ENCODE results near the gene FMR1.

FMR1 gene

DNA sequence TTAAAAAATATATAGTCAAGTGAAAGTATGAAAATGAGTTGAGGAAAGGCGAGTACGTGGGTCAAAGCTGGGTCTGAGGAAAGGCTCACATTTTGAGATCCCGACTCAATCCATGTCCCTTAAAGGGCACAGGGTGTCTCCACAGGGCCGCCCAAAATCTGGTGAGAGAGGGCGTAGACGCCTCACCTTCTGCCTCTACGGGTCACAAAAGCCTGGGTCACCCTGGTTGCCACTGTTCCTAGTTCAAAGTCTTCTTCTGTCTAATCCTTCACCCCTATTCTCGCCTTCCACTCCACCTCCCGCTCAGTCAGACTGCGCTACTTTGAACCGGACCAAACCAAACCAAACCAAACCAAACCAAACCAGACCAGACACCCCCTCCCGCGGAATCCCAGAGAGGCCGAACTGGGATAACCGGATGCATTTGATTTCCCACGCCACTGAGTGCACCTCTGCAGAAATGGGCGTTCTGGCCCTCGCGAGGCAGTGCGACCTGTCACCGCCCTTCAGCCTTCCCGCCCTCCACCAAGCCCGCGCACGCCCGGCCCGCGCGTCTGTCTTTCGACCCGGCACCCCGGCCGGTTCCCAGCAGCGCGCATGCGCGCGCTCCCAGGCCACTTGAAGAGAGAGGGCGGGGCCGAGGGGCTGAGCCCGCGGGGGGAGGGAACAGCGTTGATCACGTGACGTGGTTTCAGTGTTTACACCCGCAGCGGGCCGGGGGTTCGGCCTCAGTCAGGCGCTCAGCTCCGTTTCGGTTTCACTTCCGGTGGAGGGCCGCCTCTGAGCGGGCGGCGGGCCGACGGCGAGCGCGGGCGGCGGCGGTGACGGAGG lies at the start of gene FMR1:
Gene FMR1 (plus strand): TSS at position 728 of the 831 bp plus-strand sequence. CDS start 261 bp downstream, outside the sequence.
- DNase-seq (ENCODE audit: low spot score) = peak; percentile 96

DNA sequence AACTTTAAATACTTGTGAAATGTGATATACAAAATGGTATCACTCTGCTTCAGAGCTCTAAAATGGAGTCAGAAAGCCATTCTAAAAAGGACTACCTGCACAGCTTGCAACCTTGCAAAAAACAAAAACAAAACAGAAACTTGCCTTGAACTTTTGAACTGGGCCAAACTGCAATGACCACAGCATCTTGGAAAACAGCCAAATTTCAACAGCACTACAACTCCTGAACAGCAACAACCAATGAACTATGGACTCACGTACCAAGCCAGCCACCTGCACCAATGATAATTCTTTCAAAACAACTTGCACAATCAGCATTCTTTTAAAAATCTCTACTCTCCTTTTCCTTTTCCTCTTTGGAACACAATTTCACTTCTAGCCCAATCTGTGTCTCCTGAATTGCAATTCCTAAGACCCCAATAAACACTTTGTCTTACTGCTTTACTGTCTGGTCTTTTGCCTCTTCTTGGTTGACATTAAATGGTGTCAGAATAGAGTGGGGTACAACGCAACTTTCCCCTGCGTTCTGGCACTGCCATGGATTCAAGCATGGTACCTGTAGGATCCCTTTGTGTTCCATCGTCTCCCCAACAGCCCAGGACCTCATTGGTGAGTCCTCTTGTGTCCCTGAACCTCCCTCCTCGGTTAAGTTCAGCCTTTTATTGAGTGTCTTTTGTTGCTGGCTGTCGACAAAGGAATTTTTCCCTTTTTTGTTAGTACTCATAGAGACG lies 35.7 kb upstream of the FMR1 start:
- DNase-seq (ENCODE audit: low spot score) = no peak

DNA sequence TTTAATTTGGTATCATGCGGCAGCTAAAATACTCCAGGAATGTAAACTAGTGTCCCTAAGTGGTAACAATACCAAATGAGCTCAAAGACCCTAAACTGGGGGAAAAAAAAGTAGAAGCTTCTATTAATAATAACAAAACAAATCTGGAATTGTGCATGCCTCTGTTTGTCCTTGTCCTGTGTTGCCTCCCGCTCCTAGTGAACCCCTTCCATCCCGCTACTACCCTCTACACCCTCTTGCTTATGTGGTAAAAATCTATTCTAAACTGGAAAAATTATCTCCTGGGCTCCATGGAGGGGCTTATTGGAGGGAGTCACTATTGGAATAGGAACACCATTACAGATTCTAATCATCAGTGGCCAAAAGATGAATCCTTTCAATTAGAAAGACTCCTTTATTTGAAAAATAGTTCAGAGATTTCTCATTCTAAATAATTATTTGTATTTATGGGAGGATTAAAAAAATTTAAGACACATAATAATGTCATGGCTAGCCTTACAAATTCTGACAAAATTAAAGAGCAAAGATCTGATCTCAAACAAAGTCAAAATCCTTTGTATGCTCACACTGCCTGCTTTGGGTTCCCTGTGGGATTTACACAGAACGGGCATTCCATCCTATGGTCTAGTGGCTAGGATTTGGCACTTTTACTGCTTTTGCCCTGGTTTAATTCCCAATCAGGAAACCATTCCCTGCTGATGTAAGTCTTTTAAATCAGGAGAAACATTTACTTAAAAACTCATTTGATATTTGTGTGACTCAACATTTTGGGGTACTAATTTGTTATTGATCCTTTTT lies 34.7 kb upstream of the FMR1 start:
- DNase-seq (ENCODE audit: low spot score) = no peak

DNA sequence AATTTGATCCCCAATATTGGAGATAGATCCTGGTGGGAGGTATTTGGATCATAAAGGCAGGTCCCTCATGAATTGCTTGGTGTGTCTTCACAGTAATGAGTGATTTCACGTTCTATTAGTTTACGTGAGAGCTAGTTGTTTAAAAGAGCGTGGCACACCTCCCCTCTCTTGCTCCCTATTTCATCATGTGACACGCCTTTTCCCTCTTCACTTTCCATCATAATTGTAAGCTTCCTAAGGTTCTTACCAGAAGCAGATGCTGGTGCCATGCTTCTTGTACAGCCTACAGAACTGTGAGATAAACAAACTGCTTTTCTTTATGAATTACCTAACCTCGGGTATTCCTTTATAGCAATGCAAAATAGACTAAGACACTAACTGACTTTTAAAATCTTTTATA lies 34.0 kb upstream of the FMR1 start:
- DNase-seq (ENCODE audit: low spot score) = no peak

DNA sequence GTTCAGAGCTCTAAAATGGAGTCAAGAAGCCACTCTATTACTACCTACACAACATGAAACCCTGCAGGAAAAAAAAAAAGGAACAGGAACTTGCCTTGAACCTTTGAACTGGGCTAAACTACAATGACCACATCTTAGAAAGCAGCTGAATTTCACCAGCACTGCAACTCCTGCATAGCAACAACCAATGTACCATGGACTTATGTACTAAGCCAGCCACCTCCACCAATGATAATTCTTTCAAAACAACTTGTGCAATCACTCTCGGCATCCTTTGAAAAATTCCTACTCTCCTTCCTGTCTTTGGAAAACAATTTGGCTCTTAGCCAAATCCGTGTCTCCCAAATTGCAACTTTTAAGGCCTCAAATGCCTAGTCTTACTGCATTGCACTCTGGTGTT lies 26.8 kb upstream of the FMR1 start:
- no peak for DNase-seq (ENCODE audit: low spot score)

DNA sequence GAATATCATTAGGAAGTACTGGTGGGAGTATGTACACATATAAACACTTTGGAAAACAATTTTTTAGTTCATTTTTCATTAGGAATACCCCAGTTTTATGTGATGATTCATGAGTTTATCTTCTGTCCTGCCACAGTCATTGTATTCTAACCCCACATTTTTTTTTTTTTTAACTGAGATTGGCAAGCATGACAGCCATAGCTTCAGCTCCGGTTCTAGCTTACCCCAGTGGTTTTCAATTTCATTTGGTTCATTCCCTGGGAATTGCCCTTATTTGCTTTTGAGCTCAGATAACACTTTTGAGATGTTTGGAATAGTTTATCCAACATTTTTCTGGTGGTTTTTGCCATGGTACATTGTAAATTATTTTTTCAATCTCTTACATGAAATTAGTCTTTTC lies 21.0 kb upstream of the FMR1 start:
- no peak for DNase-seq (ENCODE audit: low spot score)

DNA sequence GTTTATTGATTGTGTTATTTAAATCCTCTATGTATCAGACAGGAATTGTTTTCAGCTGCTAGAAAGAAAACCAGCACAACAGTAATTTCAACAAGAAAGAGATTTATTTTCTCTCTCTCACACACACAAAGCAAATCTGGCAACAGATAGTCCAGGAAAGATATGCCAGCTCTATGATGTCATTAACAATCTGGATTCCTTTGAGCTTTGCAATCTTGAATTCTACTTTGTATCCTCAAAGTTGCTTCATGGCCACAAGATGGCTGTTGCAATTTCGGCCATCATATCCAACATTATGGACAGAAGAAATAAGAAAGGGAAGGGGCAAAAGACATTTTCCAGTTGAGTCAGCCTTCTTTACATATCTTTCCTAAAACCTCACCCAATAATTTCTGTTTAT lies 19.8 kb upstream of the FMR1 start:
- no peak for DNase-seq (ENCODE audit: low spot score)

DNA sequence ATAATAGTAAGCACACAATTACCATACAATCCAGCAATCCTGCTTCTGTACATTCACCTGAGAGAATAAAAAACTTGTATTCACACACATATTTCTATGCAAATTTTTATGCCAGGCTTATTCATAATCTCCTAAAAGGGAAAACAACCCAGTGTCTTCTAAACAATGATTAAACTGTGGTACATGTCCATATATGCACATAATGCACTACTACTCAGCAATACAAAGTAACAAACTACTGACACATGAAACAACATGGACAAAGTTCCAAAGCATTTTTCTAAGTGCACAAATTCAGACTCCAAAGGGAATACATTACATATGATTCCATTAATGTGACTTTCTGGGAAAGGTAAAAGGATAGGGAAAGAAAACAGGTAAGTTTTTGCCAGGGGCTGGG lies 18.0 kb upstream of the FMR1 start:
- no peak for DNase-seq (ENCODE audit: low spot score)

DNA sequence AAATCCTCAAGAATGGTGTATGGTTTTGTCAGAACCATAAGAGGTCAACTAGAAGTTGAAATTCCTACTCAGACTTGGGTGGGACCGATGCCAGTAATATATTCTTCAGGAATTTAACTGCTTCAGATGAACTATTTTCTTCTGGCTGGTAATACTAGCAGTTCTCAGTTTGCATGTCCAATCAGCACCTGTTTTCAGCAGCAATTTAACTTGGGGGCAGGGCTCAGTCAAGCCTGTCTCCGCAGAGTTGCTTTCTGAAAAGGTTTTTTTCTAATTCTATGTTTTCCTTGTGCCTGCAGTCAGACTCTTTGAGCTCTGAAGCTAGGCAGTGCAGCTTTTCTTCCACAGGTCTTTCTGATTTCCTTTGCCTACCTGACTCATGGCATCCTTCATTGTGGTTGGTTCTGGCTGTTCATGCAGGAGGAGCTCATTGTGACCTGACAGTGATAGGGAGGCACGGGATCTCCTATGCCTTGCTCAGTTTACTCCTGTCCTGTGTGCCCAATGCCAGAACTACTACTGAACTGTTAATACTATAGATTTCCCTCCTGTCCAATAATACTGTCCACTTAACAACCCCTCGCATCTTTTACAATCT lies 17.3 kb upstream of the FMR1 start:
- DNase-seq (ENCODE audit: low spot score) = no peak

DNA sequence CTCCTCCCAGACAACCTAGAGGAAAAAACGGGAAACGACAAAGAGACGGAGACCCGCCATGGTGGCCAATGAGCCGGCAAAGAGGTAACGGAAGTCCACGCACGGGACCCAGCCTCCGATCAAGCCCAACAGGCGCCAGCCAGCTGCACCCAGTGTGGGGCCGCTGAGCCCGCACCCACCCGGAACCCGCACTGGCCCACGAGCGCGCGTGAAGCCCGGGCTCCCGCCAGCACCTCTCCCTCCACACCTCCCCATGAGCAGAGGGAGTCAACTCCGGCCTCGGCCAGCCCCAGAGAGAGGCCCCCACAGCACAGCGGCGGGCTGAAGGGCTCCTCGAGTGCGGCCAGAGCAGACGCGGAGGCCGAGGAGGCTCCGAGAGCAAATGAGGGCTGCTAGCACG lies 14.6 kb upstream of the FMR1 start:
- no peak for DNase-seq (ENCODE audit: low spot score)

DNA sequence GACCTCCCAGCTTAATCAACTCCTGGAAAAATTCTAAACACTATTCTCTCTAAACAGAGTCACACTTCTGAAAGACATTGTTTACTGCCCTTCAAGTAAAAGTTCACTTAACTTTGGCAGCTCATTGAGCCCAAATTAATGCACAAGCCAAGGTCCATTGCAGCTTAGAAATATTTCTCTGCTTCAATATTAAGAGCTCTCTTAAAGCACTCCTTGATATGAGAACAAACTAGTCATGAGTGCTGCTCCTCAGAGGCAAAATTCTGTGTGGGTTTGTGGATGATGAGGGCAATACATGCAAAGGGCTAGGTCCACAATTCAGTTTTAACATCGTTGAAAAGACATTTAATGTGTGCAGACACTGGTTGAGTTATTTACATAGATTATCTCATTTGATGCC lies 12.8 kb upstream of the FMR1 start:
- no peak for DNase-seq (ENCODE audit: low spot score)

DNA sequence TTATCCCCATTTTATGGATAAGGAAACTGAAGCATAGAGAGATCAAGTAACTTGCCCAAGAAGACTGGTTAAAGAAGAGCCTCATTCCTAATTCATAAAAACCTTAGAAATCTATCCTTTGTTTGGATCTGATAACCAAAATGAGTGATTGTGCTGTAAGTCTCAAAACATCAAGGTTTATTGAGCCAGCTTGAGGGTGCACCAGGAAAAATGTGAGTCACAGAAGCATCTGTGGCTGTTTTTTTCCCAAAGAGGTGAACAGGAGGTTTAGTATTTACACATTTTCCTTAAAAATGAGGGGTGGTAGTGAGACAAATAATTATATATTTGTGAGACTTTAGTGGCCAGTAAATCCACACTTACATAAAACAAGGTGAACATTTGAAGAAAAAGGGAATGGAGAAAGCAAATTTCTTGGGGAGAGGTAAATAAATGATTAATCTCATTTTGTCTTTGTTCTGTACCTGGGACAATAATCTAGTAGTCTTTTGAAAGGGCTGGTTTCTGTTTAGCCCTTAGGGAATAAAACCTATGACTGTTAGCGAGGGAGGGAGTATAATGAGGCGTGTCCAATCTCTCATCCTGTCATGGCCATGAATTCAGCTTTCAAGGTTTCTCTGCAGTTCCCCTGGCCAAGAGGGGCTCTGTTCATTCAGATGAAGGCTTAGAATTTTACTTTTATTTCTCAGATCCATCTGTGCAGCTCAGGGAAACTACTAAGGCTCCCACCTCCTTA lies 12.2 kb upstream of the FMR1 start:
- peak; percentile 59 for DNase-seq (ENCODE audit: low spot score)

DNA sequence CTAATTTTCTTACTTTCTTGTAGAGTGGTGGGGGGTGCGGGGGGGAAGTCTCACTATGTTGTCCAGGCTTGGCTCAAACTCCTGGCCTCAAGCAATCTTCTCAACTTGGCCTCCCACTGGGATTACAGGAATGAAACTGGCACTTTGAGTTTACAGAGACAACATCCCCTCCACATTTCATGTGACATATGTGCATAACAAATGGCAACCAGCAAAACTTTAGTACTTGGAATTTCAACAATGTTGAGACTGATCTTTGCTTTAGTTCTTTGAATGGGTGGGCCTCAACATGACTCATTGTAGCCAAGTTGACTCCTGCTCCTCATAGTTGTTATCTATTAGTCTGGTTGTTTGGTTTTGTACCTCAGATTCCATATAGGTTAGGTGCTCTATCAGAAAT lies 11.4 kb upstream of the FMR1 start:
- no peak for DNase-seq (ENCODE audit: low spot score)

DNA sequence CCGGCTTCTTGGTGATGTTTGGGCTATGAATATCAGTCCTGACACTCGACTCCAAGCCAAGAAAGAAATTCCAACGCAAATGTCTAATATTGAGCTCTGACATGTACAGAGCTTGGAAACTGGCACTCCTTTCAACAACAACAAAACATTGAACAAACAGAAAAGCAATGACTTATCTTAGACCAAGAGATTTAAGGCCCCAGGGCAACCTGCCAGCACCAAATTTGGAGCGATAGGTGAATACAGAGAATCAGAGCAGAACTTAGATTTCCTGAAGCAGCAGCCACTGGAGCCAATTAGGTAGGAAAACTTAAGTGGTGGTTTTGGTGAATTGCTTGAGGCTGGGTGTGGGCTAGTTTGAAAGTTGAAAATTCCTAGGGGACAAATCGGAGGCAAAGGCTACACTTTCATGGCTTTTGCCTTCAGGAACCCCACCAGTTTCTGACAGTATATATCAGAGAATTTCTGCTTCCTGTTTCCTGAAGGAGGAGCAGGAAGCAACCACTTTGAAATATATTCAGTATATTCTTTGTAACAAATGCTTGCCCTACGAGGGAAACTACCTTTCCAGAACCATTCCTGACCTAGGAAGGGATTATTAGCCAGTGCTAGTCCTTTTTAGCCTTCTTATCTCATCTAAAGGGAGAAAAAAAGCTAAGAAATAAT lies 10.1 kb upstream of the FMR1 start:
- DNase-seq (ENCODE audit: low spot score) = no peak

DNA sequence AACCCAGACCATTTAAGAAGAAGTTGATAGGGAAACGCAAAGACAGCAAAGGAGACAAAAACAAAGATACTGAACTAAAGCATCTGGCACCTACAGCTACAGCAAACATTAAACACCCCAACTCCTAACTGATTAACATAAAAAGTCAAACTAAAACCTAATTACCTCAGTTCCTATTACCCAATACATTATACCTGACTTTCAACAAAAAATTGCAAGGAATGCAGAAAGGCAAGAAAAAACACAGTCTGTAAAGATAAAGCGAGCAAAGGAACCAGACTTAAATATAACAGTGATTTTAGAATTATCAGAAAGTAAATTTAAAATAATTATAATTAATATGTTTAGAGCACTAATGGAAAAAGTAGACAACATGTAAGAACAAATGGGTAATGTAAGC lies 9.4 kb upstream of the FMR1 start:
- no peak for DNase-seq (ENCODE audit: low spot score)

DNA sequence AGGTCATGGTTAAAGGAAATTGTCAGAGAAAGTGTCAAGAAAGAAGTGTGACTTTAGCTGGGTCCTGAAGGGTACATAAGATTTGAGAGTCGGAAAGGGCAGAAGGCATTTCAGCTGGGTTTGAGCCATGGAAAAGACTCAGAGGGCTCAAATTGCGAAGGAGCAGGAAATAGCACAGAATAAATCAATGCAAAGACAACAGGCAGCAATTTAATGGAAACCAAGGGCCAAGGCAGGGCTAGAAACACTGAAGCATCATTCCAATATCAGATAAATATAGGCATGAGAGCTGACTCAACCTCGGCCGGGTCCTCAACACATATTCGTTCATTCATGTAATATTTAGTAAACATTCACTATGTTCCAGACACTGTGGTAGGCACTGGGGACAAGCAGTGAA lies 3.6 kb upstream of the FMR1 start:
- no peak for DNase-seq (ENCODE audit: low spot score)

DNA sequence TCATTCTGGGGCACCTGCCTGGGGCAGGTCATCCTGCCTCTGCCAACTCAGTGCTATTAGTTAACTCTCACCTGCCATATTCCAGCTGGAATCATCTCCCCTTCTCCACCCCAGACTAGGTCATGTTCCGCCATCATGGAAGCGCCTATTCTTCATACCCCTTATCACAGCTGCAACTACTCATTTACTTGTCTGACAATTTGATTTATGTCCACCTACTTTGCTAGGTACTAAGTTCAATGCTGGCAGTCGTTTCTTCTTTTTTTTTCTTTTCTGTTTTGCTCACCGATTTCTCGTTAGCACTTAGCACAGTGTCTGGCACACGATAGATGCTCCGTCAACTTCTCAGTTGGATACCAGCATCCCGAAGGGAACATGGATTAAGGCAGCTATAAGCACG lies 1.1 kb upstream of the FMR1 start:
- DNase-seq (ENCODE audit: low spot score) = no peak

DNA sequence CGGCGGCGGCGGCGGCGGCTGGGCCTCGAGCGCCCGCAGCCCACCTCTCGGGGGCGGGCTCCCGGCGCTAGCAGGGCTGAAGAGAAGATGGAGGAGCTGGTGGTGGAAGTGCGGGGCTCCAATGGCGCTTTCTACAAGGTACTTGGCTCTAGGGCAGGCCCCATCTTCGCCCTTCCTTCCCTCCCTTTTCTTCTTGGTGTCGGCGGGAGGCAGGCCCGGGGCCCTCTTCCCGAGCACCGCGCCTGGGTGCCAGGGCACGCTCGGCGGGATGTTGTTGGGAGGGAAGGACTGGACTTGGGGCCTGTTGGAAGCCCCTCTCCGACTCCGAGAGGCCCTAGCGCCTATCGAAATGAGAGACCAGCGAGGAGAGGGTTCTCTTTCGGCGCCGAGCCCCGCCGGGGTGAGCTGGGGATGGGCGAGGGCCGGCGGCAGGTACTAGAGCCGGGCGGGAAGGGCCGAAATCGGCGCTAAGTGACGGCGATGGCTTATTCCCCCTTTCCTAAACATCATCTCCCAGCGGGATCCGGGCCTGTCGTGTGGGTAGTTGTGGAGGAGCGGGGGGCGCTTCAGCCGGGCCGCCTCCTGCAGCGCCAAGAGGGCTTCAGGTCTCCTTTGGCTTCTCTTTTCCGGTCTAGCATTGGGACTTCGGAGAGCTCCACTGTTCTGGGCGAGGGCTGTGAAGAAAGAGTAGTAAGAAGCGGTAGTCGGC lies 528 bp downstream of the FMR1 start:
- peak; percentile 22 for DNase-seq (ENCODE audit: low spot score)

DNA sequence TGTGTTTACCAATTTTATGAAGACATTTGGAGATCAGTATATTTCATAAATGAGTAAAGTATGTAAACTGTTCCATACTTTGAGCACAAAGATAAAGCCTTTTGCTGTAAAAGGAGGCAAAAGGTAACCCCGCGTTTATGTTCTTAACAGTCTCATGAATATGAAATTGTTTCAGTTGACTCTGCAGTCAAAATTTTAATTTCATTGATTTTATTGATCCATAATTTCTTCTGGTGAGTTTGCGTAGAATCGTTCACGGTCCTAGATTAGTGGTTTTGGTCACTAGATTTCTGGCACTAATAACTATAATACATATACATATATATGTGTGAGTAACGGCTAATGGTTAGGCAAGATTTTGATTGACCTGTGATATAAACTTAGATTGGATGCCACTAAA lies 1.9 kb downstream of the FMR1 start:
- DNase-seq (ENCODE audit: low spot score) = no peak

DNA sequence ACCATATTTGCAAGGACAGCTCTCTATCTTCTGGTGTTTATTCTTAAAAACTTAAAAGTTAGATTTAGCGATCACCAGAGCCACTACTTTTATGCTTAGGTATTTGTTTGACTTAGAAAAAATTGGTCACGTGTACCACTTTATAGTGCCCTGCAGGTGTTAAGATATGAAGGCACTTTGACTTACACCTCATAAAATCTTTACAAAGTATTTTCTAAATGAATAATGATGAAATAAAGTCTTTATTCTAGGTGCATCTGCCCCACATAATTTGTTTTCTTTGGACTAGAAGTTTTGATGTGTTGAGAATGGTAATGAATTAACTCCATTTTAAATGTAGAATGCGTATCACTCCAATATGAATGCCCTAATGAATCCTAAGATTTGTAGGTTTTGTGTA lies 2.9 kb downstream of the FMR1 start:
- DNase-seq (ENCODE audit: low spot score) = no peak
